ENCODE measurements around the gene CNTLN. TPM values are rescaled to one million over a fixed set of nuclear protein-coding genes. Genes with fewer than 3 reads are reported as not detected.

Gene CNTLN
- total RNA-seq, 1 donor from 2014 or later, result 0.79 TPM

GRCh38 chr9:17490110-17490509 is 355.3 kb downstream of the CNTLN start:
- no peaks in the 10 kb centered on the region for H3K27me3 ChIP-seq (ENCODE audit: control insufficient read depth, insufficient read depth, low read length)
- no peaks in the 10 kb centered on the region for H3K36me3 ChIP-seq (ENCODE audit: control insufficient read depth, insufficient read depth, low read length)
- DNase-seq (ENCODE audit: low read depth), result no peak
- no peak for TF ChIP-seq CTCF (IDR thresholded peaks at IDR 0.05; ENCODE audit: insufficient read depth, low read length, severe bottlenecking)
- no peak for FAIRE-seq
- no peak overlapping the region for H3K4me3 ChIP-seq (ENCODE audit: low read depth, low read length)

- Histone ChIP-seq H3K4me3 (ENCODE audit: low read depth, low read length) (no peak overlapping the region), H3K36me3 (ENCODE audit: control insufficient read depth, insufficient read depth, low read length) (no peaks in the 10 kb centered on the region), H3K27me3 (ENCODE audit: control insufficient read depth, insufficient read depth, low read length) (no peaks in the 10 kb centered on the region)
- no peak for TF ChIP-seq CTCF (IDR thresholded peaks at IDR 0.05; ENCODE audit: insufficient read depth, low read length, severe bottlenecking)
- DNase-seq (ENCODE audit: low read depth), result no peak
- FAIRE-seq, result no peak
Measured at GRCh38 chr9:17491780-17492179, 356.9 kb downstream of the CNTLN start.

- Histone ChIP-seq H3K36me3 (ENCODE audit: control insufficient read depth, insufficient read depth, low read length) (no peaks in the 10 kb centered on the region), H3K27me3 (ENCODE audit: control insufficient read depth, insufficient read depth, low read length) (no peaks in the 10 kb centered on the region), H3K4me3 (ENCODE audit: low read depth, low read length) (no peak overlapping the region)
- no peak for TF ChIP-seq CTCF (IDR thresholded peaks at IDR 0.05; ENCODE audit: insufficient read depth, low read length, severe bottlenecking)
- FAIRE-seq, result no peak
- DNase-seq (ENCODE audit: low read depth), result no peak
Measured at GRCh38 chr9:17503196-17503595, 368.4 kb downstream of the CNTLN start.

GRCh38 chr9:17509151-17509550 is 374.3 kb downstream of the CNTLN start:
- no peak for TF ChIP-seq CTCF (IDR thresholded peaks at IDR 0.05; ENCODE audit: insufficient read depth, low read length, severe bottlenecking)
- FAIRE-seq, result no peak
- Histone ChIP-seq H3K4me3 (ENCODE audit: low read depth, low read length) (no peak overlapping the region), H3K27me3 (ENCODE audit: control insufficient read depth, insufficient read depth, low read length) (no peaks in the 10 kb centered on the region), H3K36me3 (ENCODE audit: control insufficient read depth, insufficient read depth, low read length) (no peaks in the 10 kb centered on the region)
- no peak for DNase-seq (ENCODE audit: low read depth)

- DNase-seq (ENCODE audit: low read depth) (no peak), FAIRE-seq (no peak)
- no peak for TF ChIP-seq CTCF (IDR thresholded peaks at IDR 0.05; ENCODE audit: insufficient read depth, low read length, severe bottlenecking)
- Histone ChIP-seq H3K36me3 (ENCODE audit: control insufficient read depth, insufficient read depth, low read length) (no peaks in the 10 kb centered on the region), H3K4me3 (ENCODE audit: low read depth, low read length) (no peak overlapping the region), H3K27me3 (ENCODE audit: control insufficient read depth, insufficient read depth, low read length) (no peaks in the 10 kb centered on the region)
Measured at GRCh38 chr9:17509701-17510100, 374.9 kb downstream of the CNTLN start.

- DNase-seq (ENCODE audit: low read depth) (peak; percentile 15), FAIRE-seq (no peak)
- Histone ChIP-seq H3K4me3 (ENCODE audit: low read depth, low read length) (no peak overlapping the region), H3K27me3 (ENCODE audit: control insufficient read depth, insufficient read depth, low read length) (no peaks in the 10 kb centered on the region), H3K36me3 (ENCODE audit: control insufficient read depth, insufficient read depth, low read length) (no peaks in the 10 kb centered on the region)
- no peak for TF ChIP-seq CTCF (IDR thresholded peaks at IDR 0.05; ENCODE audit: insufficient read depth, low read length, severe bottlenecking)
Measured at GRCh38 chr9:17519761-17520160, 384.9 kb downstream of the CNTLN start.

Data from bronchial epithelial cell (primary cell).